Right hindlimb (tissue), 1 donor: Measurements from ENCODE around the gene TMEM132E.

Experiments used
- DNase-seq: peaks from one replicate; pipeline ENCODE4 v3.0.0-alpha.2; 2018

TMEM132E gene

DNA sequence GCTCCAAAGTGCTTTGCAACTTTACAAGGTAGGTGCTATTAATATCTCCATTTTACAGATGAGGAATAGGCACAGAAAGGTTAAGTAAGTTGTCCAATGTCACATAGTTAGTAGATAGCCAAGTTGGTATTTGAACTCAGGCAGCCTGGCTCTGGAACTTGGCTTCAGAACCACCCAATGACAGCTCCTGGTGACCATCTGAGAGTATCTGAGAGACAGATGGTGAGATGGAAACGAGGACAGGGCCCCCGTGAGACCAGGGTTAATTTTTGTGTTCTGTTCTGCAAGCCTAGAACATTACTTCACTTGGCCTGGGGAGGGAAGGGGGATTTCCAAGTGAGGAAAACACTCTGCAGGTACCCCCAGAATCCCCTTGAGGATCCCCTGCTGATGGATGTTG, 9.8 kb upstream of the TMEM132E start:
- DNase-seq = no peak

DNA sequence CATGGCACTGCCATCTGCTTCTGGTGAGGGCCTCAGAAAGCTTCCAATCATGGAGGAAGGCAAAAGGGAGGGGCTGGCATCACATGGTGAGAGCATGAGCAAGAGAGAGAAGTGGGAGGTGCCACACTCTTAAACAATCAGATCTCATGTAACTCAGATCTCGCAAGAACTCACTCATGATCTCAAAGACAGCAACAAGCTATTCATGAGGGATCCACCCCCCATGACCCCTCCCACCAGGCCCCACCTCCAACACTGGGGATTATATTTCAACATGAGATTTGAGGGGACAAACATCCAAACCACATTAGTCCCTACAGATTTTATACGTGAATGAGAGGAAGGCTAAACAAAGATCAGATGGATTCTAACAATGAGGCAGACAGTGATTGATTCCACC, 8.9 kb upstream of the TMEM132E start:
- no peak for DNase-seq

DNA sequence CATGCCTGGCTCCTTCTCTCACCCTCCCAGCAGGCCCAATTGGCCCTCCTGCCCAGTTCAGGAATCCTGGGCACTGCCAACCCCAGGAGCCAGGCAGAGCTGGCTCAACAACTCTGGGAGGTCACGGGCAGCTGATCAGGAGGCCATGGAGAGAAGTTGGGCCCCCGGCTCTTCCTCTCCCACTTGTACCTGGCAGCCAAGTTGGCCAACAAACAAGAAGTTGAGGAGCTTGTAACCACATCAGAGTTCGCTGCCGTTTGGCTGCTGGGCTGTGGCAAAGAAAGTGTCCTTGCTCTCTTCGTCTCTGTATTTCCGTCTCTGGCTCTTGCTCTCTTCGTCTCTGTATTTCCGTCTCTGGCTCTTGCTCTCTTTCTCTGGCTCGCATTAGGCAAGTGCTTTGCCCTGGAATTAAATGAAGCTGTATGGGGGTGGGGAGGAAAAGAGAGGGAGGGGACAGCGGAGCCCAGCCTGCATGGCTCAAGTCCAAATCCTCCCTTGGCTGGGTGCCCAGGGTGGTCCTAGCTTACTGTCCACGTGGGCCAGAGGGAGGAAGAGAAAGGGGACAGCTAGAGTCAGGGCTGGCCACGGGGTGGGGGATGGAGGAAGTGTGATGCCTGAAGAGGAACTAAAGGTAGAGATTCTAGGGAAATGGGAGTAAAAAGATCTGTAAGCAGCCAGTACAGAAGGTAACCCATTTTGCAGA, 7.8 kb upstream of the TMEM132E start:
- no peak for DNase-seq

DNA sequence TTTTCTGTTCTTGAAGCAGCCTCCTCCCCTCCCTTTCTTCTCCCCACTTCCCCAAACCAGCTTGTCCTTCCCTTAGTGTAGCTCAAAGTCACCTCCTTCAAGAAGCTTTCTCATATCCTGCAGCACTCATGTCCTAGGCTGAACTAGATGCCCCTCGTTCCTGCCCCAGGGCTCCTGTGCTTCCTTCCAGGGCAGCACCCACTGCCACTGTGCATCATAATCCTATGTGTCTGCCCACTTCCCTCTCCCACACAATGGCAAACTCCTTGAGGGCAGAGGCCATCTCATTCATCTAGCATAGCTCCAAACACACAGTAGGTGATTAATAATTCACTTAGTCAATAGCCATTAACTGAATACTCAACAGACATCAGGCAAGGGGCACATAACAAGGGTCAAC, 6.9 kb upstream of the TMEM132E start:
- DNase-seq = no peak

DNA sequence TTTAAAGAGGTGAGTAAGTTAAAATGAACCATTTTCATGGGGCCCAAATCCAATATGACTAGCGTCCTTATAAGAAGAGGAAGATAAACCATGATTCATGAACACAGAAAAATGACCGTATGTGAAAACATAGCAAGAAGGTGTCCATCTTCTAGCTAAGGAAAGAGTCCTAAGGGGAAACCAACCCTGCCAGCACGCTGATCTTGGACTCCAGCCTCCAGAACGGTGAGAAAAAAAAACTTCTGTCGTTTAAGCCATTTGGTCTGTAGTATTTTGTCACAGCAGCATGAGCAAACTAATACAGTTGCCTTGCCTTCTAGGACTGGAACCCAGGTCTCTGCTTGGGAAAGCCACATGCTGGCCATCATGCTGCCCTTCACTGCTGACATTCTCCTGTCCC, 4.2 kb upstream of the TMEM132E start:
- no peak for DNase-seq

DNA sequence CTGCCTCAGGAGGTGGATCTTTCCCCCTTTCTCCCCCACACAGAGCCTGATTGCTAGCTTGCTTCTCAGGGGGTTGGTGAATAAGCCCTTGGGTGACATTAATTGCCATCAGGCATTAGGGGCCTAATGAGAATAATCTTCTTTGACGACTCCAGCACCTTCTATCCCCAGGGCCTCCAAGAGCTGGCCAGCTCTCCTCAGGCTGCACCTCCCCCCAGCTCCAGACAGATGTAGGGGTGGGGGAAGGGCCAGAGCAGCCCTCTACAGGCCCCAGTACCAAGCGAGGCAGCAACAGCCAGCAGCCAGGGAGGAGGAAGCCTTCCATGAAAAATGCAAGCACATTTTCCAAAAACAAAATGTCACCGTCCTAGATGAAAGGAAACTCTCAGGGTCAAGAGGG, 1.4 kb upstream of the TMEM132E start:
- DNase-seq = no peak

DNA sequence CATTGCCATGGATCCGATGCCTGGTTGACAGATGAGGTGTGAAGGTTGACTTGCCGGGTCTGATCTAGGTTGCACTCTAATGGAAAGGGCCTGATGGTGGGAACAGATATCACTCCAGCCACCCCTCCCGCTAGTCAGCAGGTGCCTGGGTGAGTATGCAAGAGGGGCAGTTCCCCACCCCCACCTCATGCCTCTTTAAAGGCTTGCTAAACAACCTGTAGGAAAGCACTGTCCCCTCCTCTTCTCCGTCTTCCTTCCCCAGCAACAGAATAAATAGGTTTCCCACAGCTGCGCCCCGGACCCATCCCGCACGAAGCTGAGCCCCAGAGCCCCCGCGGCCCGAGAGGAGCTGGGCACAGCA, 746 bp upstream of the TMEM132E start:
- DNase-seq = no peak

DNA sequence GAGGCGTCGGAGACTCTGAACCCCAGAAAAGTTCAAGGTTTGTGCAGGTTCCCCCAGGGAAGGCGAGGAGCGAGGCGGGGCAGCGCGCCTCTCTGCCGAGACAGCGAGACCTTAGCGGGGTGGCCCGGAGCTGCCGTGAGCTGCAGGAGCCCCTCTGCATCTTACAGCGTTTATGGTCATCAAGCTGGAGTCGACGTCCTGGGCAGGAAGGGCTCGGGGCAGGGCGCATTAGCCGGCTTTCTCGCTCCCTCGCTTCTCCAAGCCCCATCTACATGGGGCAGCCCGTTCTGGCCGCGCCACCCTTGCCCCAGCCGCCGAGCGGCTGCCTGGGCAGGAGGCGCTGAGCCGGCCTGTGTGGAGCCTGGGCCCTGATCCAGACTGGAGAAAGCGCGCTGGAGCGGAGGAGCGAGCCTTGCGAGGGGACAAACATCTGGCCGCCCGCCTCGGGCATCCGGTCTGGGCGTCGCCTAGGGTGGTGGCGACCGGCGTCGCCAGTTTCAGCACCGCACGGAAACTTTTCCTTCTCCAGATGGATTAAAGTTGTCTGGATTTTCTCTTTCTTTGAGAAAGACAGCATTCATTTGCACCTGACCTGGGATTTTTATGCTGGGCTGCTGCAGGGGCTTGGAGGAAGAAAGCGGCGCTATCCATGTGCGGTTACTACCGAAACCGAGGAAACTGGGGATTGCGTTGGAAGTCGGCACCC, 750 bp downstream of the TMEM132E start:
- DNase-seq = peak; percentile 51

DNA sequence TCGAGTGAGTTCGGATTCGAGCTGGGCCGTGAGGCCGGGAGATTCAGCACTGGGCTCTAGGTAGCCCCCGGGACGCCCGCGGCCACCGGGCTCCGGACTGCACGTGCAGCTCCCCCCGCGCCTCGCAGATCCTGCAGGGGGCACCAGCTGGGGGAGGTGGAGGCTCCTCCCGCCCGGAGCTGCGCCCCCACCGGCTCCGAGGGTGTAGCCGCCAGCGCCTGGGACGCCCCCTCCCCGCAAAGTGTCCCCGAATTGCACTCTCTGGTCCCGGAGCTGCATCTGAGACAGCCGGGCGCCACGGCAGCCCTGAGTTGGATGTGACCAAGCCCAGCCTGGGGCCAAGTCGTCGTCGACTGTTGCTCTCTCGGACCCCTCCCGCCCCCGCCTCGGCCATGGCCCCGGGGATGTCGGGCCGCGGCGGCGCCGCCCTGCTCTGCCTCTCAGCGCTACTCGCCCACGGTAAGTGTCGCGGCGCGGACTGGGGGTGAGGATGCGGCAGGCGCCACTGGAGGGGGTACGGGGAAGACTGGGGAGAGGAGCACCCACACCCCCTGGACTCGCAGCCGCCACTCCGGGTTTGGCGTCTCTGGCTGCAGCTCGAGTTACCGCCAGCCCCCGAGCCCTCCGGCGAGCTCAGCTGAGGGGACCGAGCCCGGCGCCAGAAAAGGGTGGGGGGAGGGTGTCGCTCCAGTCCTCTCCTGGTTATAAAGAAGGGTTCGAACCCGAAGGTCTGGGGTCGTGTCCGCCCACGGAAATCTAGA, 1.5 kb downstream of the TMEM132E start:
- no peak for DNase-seq

DNA sequence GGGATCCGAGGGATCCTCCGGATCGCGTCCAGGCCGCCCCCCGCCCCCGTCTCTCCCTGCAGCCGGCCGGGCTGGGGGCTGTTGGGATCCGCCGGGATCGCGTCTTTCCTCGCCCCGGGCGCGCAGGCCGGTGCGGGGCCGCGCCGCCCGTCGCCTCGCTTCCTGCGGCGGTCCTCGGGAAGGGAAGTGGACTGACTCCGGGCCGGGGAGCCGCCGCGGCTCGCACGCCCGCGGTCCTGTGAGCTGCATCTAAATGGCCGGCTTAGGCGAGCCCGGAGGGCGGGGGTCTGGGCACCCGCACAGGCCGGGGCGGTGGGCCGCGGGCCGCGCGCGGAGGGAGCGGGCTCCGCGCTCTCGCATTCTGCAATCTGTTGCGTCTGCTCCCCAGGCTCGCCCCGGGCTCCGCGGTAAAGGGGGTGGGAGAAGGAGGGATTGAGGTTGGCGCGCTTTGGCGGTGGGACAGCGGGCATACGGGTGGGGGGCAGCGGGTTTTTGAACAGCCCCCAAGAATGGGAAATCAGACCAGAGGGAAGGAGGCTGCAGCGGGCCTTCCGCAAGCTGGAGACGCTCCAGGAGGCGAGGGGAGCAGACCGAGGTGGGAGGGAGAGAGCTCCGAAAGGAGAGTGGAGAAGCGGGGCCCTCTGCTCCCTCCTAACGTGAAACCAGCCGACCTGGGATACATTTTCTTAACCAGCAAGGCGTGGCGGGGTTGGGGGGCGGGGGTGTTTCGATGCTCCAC, 2.2 kb downstream of the TMEM132E start:
- no peak for DNase-seq

DNA sequence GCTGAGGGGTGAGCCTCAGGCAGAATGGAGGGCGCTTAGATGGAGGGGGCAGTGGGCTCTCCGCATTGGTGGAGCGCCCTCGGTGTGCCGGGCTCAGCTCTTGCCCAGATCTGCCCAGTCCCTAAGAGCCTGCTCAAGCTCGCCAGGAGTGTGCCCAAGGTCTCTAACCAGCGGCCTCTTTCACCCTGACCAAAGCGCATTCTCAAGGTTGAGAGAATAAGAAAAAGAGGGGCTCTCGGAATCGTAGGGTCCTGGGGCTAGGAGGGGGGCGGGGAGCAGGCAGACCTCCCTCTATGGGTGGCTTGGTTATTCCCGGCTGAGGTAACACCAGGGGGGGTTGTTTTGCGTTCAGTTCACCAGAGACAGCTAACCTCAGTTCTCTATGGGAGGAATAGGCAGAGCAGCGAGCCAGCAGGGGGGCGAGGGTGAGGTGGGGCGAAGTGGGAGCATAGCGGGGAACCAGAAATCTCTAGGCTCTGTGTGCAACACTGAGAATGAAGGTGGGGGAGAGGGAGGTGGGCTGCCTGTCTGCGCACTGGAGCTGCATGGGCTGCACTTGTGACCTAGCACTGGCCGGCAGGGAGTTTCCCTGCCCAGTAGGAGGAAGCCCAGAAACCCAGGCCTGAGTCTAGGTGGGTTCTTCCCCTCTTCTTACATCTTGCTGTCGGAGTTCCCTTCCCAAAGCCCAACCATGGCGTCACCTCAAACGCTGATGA, 3.0 kb downstream of the TMEM132E start:
- no peak for DNase-seq

DNA sequence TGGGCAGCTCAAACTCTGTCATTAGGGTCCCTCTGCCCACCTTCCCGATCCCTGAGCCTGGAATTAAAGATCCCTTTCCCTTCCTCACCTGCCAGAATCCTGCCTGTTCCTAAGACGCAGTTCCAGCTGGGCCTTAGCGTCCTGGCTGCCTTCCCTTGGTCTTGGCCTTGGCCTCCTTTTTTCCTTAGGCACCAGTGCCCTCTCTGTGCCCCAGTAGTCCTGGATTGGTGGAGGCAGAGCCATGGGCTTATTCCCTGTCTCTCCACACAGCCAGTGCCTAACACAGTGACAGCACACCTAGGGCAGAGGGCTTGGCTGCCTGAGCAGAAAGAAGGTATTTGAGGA, 3.5 kb downstream of the TMEM132E start:
- no peak for DNase-seq

DNA sequence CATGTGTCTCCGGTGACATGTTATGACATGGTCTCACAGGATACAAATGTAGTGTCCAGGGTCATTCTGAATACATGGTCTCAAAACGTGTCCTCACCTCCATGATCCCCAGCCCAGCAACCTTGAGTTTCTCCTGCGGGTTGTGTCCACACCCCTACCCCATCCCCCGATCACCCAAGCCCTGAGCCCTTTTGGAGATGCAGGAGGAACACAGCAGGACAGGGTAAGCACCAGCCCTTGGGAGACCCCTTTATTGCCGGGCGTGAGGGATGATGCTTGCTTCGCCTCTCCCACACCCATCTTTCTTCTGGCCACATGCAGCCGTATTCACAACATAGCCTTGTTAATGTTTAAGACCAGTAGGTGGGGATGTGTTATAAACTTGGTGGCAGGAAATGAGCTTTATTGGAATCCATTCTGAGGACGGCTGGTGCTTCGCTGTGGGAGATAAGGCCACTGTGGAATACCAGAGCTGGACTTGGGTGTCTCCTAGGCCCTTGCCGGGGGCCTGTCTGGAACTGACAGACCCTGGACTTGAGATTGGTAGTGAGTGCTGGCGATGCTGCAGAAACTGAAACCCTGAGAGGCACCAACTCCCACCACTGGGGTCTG, 5.5 kb downstream of the TMEM132E start:
- no peak for DNase-seq

DNA sequence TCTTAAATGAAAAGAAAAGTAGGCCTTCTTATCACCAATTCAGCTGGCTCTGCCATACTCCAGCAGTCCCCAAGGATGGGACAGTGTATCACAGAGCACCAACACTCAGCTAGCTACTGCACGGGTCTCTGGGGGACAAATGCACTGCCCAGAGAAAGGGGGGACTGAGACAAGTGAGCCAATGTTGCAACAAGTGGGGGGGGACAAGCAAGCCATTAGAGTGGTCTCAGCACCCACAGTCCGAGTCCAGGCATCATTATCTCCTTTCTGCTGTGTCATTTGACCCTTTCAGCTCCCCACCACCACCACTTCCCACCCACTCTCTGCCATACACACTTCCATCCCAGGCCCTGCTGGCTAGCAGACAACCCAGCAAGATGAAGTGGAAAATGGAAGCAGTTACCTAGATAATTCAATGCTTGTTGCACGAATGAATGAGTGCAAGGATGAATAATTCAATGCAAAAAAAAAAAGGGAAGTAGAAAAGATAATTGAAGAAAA, 7.0 kb downstream of the TMEM132E start:
- no peak for DNase-seq

DNA sequence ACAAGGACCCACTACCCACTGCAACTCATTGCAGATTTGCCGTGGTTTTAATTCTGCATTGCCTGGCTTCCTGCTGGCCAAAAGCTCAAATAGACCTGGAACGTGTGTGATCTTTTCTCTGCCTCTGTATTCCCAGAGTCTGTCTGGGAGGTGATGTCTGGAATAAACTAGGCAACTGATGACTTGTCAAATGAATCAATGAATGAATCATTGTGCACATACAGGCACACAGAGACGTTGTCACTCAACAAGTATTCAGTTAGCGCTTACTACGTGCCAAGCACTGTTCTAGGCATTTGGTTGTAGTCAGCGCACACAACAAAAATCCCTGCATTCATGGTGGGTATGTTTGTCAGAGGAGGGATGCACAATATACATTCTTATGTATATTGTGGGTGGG, 8.9 kb downstream of the TMEM132E start:
- DNase-seq = no peak

DNA sequence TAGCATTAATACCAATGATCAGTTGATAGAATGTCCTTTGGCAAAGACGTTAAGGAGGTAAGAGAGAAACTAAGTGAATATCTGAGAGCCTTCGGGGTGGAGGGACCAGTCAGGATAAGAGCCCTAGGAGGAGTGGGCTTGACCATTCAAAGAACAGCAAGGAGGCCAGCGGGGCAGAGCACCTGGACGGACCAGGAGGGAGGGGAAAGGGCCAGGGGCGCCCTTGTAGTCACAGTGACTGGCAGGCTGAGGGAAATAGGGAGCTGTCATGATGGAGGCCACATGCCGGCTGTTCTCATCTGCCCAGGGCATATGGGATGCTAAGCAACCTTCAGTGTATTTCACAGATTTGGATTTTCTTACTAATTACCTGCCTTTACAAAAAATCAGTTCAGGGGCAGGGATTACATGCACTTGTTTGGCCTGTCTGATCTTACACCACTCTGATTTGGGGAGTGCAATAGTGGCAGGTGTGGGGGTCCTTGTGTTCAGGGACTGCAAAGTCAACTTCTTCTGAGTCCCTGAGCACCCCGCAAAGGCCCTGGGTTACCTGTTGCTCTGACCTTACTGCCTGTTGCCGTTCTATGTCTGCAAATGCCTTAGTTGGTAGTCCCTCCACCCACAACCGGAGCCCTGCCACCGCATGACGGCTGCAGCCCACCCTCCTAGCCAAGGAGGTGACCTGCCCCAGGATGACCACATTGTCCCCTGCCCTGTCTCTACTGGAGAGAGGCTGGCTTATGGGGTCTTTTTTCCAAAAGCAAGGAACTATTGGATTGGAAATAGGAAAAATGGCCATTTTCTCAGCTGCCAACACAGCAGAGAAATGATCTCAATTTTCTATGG, 10.0 kb downstream of the TMEM132E start:
- DNase-seq = no peak

DNA sequence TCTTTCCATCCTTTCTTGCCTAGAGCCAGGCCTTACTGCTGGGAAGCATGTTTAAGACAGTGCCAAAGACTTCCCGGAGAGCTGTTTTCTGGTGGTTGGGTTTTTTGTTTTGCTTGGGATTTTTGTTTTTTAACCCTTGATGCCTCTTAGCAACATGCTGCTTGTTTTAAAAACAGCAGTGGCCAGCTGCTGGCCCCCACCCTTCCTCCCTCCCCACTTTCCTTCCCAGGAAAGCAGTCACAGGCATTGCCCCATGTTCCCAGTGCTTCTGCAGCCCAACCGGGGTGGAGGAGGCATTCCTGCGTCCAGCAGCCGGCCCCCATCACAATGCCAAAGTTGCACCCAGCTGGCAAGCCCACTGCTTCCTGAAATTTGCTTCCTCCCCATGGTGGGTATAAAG, 12.6 kb downstream of the TMEM132E start:
- DNase-seq = peak; percentile 45

DNA sequence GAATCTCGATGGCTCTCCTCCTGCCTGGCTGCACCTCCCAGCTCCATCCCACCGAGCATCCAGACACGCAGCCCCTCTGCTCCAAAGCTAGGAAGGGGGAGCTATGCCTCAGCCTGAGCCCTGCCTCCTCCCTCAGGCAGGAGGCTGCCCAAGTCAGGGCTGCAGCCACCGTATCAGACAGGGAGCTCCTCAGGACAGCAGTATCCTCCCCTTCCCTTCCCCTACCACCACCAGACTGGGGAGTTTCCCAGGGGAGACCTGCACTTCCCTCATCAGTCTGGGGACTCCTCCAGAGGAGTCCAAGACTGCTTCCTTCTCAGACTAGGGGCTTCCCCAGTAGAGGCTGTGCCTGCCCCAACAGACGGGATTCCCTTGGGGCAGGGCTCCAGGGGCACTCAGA, 17.5 kb downstream of the TMEM132E start:
- no peak for DNase-seq

DNA sequence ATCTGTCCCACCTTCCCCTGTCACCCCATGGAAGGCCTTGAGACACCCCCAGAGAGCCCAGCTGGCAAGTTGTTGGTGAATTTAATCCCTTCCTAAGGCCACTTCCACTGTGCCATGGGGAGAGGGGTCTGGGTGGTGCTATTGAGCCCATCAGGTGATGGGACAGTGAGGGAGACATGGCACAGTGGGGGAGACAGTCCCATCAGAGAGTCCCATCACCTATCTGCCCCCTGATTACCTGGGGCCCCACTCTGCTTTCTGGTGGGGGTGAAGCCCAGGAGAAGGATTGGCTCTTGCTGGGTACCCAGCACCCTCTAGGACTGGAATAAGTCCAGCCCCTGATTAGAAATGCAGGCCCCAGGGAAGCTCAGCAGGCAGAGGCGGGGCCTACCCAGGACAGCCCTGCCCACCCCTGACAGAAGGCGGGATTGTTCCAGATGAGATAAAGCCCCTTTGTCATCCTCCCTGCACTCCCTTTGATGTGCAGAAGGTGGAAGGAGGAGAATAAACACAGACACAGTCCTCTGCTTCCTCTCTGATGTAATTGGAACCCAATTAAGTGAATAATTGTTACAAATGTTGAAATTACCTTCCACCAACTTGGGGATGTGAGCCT, 18.9 kb downstream of the TMEM132E start:
- no peak for DNase-seq

DNA sequence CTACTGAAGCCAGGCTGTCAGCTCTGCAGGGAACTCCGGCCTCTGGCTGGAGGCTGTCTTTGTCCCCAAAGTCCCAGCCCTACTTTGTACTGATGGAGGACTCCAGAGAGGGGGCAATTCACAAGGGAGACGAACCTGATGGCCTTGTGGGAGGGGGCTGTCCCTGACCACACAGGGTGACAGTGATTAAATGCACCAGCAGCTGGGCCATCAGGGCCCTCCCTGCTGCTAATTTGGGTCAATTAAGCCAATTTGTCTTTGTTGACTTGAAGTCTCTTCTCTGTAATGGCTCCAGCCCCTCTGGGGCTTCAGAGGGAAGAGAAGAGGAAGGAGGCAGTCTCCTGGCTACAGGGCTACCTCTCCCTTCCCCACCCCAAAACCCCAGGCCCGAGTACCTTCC, 22.0 kb downstream of the TMEM132E start:
- DNase-seq = no peak

DNA sequence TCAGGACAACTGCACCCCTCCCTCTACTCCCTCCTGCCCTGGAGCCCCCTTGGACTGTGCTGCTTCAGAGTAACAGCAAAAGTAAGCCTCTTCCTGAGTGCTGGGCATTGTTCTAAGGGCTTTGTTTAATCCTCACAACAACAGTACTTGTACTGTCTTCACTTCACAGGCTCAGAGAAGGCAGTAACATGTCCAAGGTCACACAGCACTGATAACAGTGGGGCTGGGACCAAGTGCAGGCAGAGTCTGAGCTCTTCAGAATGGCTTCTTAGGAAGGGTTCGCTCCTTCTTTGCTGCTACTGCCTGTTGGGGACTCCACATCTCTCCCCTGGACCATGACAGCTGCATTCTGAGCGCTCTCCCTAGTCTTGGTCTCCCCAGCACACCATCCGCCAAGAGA, 24.6 kb downstream of the TMEM132E start:
- no peak for DNase-seq
